SHP77 (cell line): ENCODE measurements around the gene URM1.
A peak's percentile ranks its signal among the peaks of the same experiment; 100 is the strongest.
"Not testable (repeated sequence)": the region's sequence is repeated elsewhere in the genome, so short reads cannot be mapped to it uniquely, and the experiment has no call there.

Experiments used
- DNase-seq, 2 experiments: peaks; one replicate each; lab custom pipeline; 2025; lab: John Stamatoyannopoulos, UW

Gene URM1

DNA sequence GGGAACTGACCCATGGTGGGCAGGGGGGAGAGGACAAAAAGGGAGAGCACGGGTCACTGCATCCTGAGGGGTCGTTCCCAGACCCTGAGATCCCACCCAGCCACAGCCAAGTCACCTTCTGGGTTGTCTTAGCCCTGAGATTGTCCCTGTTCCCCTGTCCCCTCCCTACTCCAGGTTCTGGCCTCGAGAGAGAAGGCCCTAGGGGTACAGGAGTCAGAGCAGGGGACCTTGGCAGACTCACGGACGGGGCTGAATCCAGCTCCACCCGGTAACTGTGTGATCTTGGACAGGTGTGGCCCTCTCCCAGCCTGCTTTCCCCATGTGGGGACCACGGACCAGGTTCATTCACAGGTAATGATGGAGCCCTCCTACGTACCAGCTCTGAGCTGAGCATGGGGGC, 38.3 kb downstream of the URM1 start:
- DNase-seq = no peak

DNA sequence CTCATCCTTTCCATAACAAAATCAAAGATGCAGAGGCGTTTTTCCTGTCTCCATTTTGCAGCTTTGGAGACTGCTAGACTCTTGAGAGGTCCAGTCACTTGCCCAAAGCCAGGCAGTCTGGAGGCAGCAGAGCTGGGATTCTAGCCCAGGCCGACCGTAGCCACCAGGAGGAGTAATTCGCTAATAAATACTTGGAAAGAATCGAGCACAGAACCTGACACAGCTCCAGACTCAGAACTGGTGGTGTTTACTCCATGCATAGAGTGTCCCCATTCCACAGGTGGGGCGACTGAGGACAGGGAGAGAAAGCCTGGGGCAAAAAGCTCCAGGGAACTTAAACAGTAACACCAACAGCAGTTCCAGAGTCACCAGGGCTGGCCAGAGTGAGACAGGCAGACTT, 38.8 kb downstream of the URM1 start:
- DNase-seq = peak in 1 of 2 experiments; percentile 11

DNA sequence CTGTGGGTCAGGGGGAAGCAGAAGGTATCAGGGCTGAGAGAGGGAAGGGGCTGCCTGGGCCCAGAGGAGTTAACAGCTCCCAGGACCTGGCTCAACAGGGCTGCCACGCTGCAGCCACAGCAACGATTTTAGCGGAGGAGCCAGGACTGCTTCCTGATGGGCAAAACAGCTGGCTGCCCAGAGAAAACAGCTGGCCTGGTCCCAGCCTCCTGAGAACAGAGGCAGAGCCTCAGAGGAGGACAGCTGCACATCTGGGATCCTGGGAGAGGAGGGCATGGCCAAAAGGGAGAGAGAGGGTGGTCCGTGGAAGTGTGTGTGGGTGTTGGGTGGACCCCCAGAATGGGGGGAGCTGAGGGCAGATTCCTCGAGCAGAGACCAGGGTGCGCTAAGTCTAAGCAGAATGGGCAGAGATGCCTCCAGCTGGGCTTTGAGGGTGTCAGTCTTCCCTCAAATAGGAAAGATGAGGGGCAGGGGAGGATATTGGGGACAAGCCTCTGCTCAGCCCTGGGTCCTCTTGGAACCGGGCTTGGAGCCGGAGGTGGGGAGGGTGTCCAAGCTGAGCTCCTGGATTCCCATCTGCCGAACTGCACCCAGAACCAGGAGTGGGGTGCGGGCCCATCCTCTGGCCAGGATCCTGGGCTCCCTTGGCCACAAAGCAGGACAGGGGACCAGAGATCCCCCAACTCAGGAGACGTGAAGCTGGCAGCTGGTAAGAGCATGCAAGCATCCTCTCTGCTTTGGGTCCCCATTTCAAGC, 40.4 kb downstream of the URM1 start:
- no peak for DNase-seq

- DNase-seq = peak; percentile 69 to 82
Measured at GRCh38 chr9:128412120-128412790, 41.1 kb downstream of the URM1 start.

- DNase-seq = not testable (repeated sequence)
Measured at GRCh38 chr9:128413728-128414127, 42.6 kb downstream of the URM1 start.

- DNase-seq = peak; percentile 34 to 38
Measured at GRCh38 chr9:128414461-128414860, 43.3 kb downstream of the URM1 start.

DNA sequence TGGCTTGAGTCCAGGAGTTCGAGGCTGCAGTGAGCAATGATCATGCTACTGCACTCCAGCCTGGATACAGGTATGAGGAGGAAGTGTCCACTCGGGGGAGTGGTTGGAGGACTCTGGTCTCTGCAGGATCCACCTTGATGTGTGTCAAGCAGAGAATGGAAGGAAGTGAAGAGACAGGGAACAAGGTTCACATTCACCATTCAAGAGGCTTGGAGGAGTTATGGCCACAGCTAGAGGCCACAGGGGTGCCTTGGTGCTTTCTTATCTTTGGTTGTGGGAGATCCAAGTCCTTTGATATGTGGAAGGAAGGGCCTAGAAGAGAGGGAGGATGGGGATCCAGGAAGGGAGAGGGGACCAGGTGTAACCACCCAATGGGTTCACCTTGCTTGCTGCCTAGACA, 44.1 kb downstream of the URM1 start:
- DNase-seq = no peak

- DNase-seq = no peak
Measured at GRCh38 chr9:128416014-128416413, 44.8 kb downstream of the URM1 start.

DNA sequence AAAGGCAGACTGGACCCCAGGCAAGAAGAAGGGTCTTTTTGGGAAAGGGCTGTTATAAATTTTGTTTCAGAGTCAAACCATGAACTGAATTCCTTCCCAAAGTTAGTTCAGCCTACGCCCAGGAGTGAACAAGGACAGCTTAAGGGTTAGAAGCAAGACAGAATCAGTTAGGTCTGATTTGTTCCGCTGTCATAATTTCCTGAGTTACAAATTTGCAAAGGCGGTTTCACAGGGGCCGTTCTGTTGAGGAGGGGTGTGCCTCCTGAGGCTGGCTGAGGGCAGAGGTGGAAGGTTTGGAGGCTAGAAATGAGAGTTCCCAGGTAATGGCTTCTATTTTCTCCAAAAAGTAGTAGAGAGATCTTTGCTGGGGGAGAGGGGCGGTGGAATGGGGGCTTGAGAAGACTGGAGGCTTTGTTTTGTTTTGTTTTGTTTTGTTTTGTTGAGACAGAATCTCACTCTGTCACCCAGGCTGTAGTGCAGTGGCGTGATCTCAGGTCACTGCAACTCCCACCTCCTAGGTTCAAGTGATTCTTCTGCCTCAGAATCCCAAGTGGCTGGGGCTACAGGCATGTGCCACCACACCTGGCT, 45.4 kb downstream of the URM1 start:
- DNase-seq = no peak

GRCh38 chr9:128419061-128419925, 48.1 kb downstream of the URM1 start:
- DNase-seq = peak in 1 of 2 experiments; percentile 55

DNA sequence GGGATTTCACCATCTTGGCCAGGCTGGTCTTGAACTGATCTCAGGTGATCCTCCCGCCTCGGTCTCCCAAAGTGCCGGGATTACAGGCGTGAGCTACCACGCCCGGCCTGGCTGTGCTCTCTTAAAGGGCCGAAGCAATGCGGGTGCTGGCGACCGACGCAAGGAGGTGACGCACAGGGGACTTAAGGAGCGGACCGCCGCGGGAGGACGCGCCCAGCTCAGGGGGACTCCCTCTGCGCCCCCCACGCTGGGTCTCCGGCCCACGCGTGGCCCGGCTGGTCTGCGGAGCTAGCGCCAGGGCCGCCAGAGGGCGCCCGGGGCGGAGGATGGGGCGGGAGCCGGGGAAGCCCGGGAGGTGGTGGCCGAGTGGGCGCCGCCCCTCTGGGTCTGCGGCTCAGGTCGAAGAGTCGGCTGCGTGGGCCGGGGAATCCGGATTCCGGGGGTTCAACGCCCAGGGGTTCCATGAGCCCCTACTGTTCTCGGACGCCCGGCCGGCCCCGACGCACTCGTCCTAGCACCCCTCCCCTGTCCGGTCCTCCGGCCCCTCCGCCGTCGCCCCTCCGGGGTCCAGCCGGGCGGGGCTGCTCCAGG, 49.0 kb downstream of the URM1 start:
- peak in 1 of 2 experiments; percentile 68 for DNase-seq

DNA sequence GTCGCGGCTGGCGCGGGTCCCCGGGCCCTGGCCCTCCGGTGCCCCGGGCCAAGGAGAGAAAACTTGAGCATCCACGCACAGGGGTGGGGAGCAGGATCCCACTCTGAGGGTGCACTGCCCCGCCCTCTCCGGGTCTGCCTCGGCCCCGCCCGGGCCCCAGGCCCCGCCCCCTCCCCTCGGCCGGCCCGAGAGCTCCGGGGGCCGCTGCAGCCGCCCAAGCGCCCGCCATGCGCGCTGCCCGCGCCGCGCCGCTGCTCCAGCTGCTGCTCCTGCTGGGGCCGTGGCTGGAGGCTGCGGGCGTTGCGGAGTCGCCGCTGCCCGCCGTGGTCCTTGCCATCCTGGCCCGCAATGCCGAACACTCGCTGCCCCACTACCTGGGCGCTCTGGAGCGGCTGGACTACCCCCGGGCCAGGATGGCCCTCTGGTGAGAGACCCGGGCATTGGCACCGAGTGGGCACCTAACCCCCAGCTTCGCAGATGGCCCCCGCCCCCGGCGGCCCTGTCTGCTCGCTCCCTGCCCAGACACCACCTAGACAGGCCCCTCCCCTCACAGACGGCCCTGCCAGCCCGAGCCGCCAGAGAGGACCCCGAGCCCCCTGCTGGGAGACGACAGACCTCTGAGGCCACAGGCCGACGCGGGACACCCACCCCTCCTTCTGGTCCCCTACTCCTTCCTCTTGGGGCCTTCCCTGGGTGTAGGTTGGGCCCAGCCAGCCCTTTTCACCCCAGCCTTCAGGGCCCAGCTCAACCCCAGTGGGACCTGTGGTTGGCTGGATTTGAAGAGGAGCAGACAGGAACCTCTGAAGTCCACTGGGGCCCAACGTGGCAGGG, 49.7 kb downstream of the URM1 start, which contains the start of gene CERCAM:
TSS of gene CERCAM (plus strand) at position 207 of the 831 bp plus-strand sequence. CDS start at position 228, 21 bp downstream.
- peak in 1 of 2 experiments; percentile 47 for DNase-seq

GRCh38 chr9:128421482-128421996, 50.4 kb downstream of the URM1 start:
- no peak for DNase-seq

DNA sequence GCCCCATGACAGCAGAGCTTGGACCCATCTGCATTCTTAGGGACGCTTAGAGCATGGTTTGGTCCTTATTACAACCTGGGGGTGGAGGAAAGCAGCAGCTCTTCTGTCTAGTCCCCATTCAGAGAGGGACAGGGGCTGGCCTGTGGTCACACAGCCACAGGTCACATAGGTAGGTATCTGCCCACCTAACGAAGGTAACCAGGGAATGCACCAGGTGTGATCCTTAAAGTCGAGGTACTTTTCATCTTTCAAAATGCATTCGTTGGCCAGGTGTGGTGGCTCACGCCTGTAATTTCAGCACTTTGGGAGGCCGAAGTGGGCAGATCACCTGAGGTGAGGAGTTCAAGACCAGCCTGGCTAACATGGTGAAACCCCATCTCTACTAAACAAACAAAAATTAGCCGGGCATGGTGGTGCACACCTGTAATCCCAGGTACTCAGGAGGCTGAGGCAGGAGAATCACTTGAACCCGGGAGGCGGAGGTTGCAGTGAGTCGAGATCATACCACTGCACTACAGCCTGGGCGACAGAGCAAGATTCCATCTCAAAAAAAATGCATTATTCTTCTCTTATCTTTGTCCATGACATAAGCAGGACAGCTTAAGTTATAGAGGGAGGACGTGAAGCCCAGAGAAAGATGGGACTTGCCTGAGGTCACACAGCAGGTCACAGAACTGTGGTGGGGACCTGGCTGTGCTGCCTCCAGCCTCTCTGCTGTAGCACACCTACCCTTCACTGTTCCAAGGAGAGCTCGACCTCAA, 51.0 kb downstream of the URM1 start:
- not testable (repeated sequence) for DNase-seq

GRCh38 chr9:128422783-128423150, 51.6 kb downstream of the URM1 start:
- no peak for DNase-seq

- DNase-seq = not testable (repeated sequence)
Measured at GRCh38 chr9:128423356-128423755, 52.2 kb downstream of the URM1 start.

DNA sequence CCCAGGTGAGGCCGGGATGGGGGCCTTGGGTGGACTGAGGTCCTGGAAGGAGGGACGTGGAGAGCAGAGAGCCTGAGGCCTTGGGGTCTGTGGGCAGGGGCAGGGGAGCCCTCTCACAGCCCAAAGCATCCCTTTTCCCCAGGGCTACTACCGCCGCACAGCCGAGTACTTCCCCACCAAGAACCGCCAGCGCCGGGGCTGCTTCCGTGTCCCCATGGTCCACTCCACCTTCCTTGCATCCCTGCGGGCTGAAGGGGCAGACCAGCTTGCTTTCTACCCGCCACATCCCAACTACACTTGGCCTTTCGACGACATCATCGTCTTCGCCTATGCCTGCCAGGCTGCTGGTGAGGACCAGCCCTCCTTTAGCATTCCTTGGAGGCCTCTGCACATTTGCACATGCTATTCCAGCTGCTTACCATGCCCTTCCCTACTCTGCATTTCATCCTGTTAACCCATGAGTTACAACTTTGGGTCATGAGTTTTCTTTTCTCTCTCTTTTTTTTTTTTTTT, 53.1 kb downstream of the URM1 start:
- DNase-seq = no peak

- DNase-seq = no peak
Measured at GRCh38 chr9:128428644-128429512, 57.7 kb downstream of the URM1 start.
